Right cardiac atrium (tissue), 5 donors: ENCODE measurements around the gene APOD. TPM values are rescaled to one million over a fixed set of nuclear protein-coding genes. Genes with fewer than 3 reads are reported as not detected.

Experiments
- ATAC-seq, 2 donors: fragments of 200-7000 bp; cut with Tn5 transposase; one replicate each; pipeline versions ENCODE4 v1.8.0 to v1.9.1; 2020; ENCODE audit warnings: moderate library complexity in 2 of 2, mild to moderate bottlenecking in 1 of 2
- DNase-seq, 3 donors: peaks; one replicate each; pipeline ENCODE4 v3.0.0-alpha.2; 2020
- H3K27ac ChIP-seq: one replicate; pipeline ENCODE4 v1.5.1; 2013; ENCODE audit warnings: mild to moderate bottlenecking, low read length, control low read depth, moderate library complexity
- H3K27me3 ChIP-seq: one replicate; pipeline ENCODE4 v1.6.1; 2013; ENCODE audit not compliant: control insufficient read depth, insufficient read depth
- H3K4me1 ChIP-seq: one replicate; pipeline ENCODE4 v1.6.1; 2013; ENCODE audit warnings: low read length; ENCODE audit not compliant: control insufficient read depth, insufficient read depth
- H3K4me3 ChIP-seq: one replicate; pipeline ENCODE4 v1.5.1; 2013; ENCODE audit warnings: low read length, control low read depth
- H3K9me3 ChIP-seq: one replicate; pipeline ENCODE4 v1.6.1; 2013; ENCODE audit warnings: low read length; ENCODE audit not compliant: control insufficient read depth
- WGBS: extraction: QIAGEN DNeasy Blood & Tissue Kit; methylation state at CpG from one replicate; pipeline ENCODE4 v1.1.7; 2013; 5-methylcytosine and 5-hydroxymethylcytosine counted together
- intact Hi-C, 4 donors: fragments of 100-400 bp; cut with DNase I; formaldehyde crosslinking; loops; one replicate each; pipeline versions ENCODE4 v1.11.0 to v1.14.0; 2022 to 2023
- polyA plus RNA-seq: library from polyadenylated mRNA; stranded (reverse); fragments of 200-250 nt; gene quantifications from one replicate; pipeline ENCODE4 v1.2.3, GENCODE V29; 2013
- total RNA-seq, 4 donors: library from RNA; stranded (reverse); fragmentation: NEBNext Ultra II Directional; extraction: Animal tissue kit (Norgen Biotek cat#: 25700); gene quantifications; one replicate each; pipeline ENCODE4 v1.2.1, GENCODE V29; 2021
- donor health status: healthy with polysubstance abuse.
- donor health status: DM: no; HTN: yes; CAD: no.
- donor health status: DM: no; HTN: no; CAD: no.
- donor health status: DM: no; HTN: yes; CAD: no; lungs with severe emphysema.
- donor health status: DM: yes; HTN: yes; CAD: no.

The APOD gene
- total and polyA plus RNA-seq, 5 donors: 31.8 to 174 (median 41.1) TPM

GRCh38 chr3:195542698-195543499 is 40.8 kb downstream of the APOD start, which contains the start of gene PPP1R2:
Gene PPP1R2, minus strand, starts transcription at chr3:195543325. Its CDS starts 300 bp downstream, at chr3:195543025.
- H3K27me3 ChIP-seq: no peaks in the 10 kb centered on the region
- peak within 1 kb of the TSS; percentile 92 for H3K27ac ChIP-seq
- peak within 1 kb of the TSS; percentile 66 for H3K4me3 ChIP-seq
- under 1% methylated on average over 95 of the region's 95 CpGs for WGBS
- DNase-seq: peak; percentile 94 to 97 (median 97)
- intact Hi-C loops: no loop called here
- no peaks in the 10 kb centered on the region for H3K9me3 ChIP-seq
- ATAC-seq: peak; percentile 92 to 95
- H3K4me1 ChIP-seq: peaks cover 10% of the 10 kb centered on the region

- Histone ChIP-seq H3K4me3 (peak overlapping the region; percentile 66), H3K27me3 (no peaks in the 10 kb centered on the region), H3K27ac (no peak overlapping the region), H3K9me3 (no peaks in the 10 kb centered on the region), H3K4me1 (peaks cover 11% of the 10 kb centered on the region)
- no peak for DNase-seq
- intact Hi-C loops: no loop called here
- ATAC-seq: no peak
- WGBS: under 1% methylated on average over 5 of the region's 5 CpGs
Measured at GRCh38 chr3:195542316-195542697, 41.4 kb downstream of the APOD start.

- ATAC-seq (no peak), DNase-seq (no peak)
- H3K9me3 ChIP-seq: no peaks in the 10 kb centered on the region
- intact Hi-C loops: no loop called here
- H3K4me3 ChIP-seq: no peak overlapping the region
- H3K27ac ChIP-seq: no peak overlapping the region
- H3K4me1 ChIP-seq: peaks cover 11% of the 10 kb centered on the region
- H3K27me3 ChIP-seq: no peaks in the 10 kb centered on the region
- 47% methylated on average over 6 of the region's 6 CpGs for WGBS
Measured at GRCh38 chr3:195540511-195540910, 43.2 kb downstream of the APOD start.

GRCh38 chr3:195540027-195540426 is 43.7 kb downstream of the APOD start:
- Histone ChIP-seq H3K9me3 (no peaks in the 10 kb centered on the region), H3K4me3 (no peak overlapping the region), H3K27me3 (no peaks in the 10 kb centered on the region), H3K27ac (no peak overlapping the region), H3K4me1 (peaks cover 11% of the 10 kb centered on the region)
- DNase-seq (no peak), ATAC-seq (no peak)
- WGBS: 70% methylated on average over 8 of the region's 8 CpGs
- intact Hi-C loops: no loop called here

GRCh38 chr3:195539479-195539878 is 44.3 kb downstream of the APOD start:
- Histone ChIP-seq H3K27me3 (no peaks in the 10 kb centered on the region), H3K27ac (no peak overlapping the region), H3K4me3 (no peak overlapping the region), H3K4me1 (peaks cover 11% of the 10 kb centered on the region), H3K9me3 (no peaks in the 10 kb centered on the region)
- no peak for ATAC-seq
- DNase-seq: no peak
- intact Hi-C loops: no loop called here
- WGBS: 88% methylated on average over 5 of the region's 5 CpGs

- no peak for DNase-seq
- no peaks in the 10 kb centered on the region for H3K9me3 ChIP-seq
- no peak for ATAC-seq
- intact Hi-C loops: no loop called here
- H3K4me3 ChIP-seq: no peak overlapping the region
- no peak overlapping the region for H3K27ac ChIP-seq
- no peaks in the 10 kb centered on the region for H3K27me3 ChIP-seq
- 72% methylated on average over 2 of the region's 2 CpGs for WGBS
- H3K4me1 ChIP-seq: peaks cover 13% of the 10 kb centered on the region
Measured at GRCh38 chr3:195537995-195538394, 45.7 kb downstream of the APOD start.

- 80% methylated on average over 5 of the region's 5 CpGs for WGBS
- no peak for ATAC-seq
Measured at GRCh38 chr3:195535293-195535692, 48.4 kb downstream of the APOD start.

GRCh38 chr3:195532834-195533233 is 50.9 kb downstream of the APOD start:
- DNase-seq: no peak
- no peaks in the 10 kb centered on the region for H3K27me3 ChIP-seq
- 72% methylated on average over 7 of the region's 7 CpGs for WGBS
- peaks cover 4% of the 10 kb centered on the region for H3K4me1 ChIP-seq
- ATAC-seq: no peak
- H3K9me3 ChIP-seq: no peaks in the 10 kb centered on the region
- intact Hi-C loops: no loop called here
- no peak overlapping the region for H3K27ac ChIP-seq
- no peak overlapping the region for H3K4me3 ChIP-seq

More at GRCh38 chr3:195535293-195535692, 48.4 kb downstream of the APOD start:
- H3K9me3 ChIP-seq: no peaks in the 10 kb centered on the region
- intact Hi-C loops: no loop called here
- no peak overlapping the region for H3K27ac ChIP-seq
- no peak for DNase-seq
- peaks cover 10% of the 10 kb centered on the region for H3K4me1 ChIP-seq
- H3K27me3 ChIP-seq: no peaks in the 10 kb centered on the region
- H3K4me3 ChIP-seq: no peak overlapping the region

- intact Hi-C loops: no loop called here
- H3K4me1 ChIP-seq: peaks cover 3% of the 10 kb centered on the region
- WGBS: 43% methylated on average over 3 of the region's 3 CpGs
- no peaks in the 10 kb centered on the region for H3K27me3 ChIP-seq
- H3K27ac ChIP-seq: no peak overlapping the region
- no peak overlapping the region for H3K4me3 ChIP-seq
- ATAC-seq (no peak), DNase-seq (no peak)
- H3K9me3 ChIP-seq: no peaks in the 10 kb centered on the region
Measured at GRCh38 chr3:195532345-195532744, 51.4 kb downstream of the APOD start.

GRCh38 chr3:195531683-195532082 is 52.1 kb downstream of the APOD start:
- DNase-seq (no peak), ATAC-seq (no peak)
- no peaks in the 10 kb centered on the region for H3K27me3 ChIP-seq
- 97% methylated on average over 5 of the region's 5 CpGs for WGBS
- intact Hi-C loops: no loop called here
- H3K9me3 ChIP-seq: no peaks in the 10 kb centered on the region
- no peak overlapping the region for H3K4me3 ChIP-seq
- peaks cover 3% of the 10 kb centered on the region for H3K4me1 ChIP-seq
- no peak overlapping the region for H3K27ac ChIP-seq

- Histone ChIP-seq H3K9me3 (no peaks in the 10 kb centered on the region), H3K4me3 (no peak overlapping the region), H3K27ac (no peak overlapping the region), H3K27me3 (no peaks in the 10 kb centered on the region), H3K4me1 (no peaks in the 10 kb centered on the region)
- 96% methylated on average over 4 of the region's 4 CpGs for WGBS
- no peak for ATAC-seq
- intact Hi-C loops: no loop called here
- no peak for DNase-seq
Measured at GRCh38 chr3:195526492-195526891, 57.2 kb downstream of the APOD start.
